H9 (cell line): ENCODE results near the gene TRIM54. TPM values are rescaled to one million over a fixed set of nuclear protein-coding genes. Genes with fewer than 3 reads are reported as not detected.
A peak's percentile ranks its signal among the peaks of the same experiment; 100 is the strongest.

Source experiments
- DNase-seq: peaks from one replicate; pipeline ENCODE4 v3.0.0-alpha.2; 2017
- H2AFZ ChIP-seq: one replicate; pipeline ENCODE4 v1.6.1; 2013; ENCODE audit warnings: mild to moderate bottlenecking, low read length, control low read depth, moderate library complexity
- H2AK5ac ChIP-seq: 2 replicates; pipeline ENCODE4 v1.6.1; 2013; ENCODE audit warnings: low read length, control low read depth, mixed read lengths; ENCODE audit not compliant: insufficient read length
- H2BK120ac ChIP-seq: one replicate; pipeline ENCODE4 v1.6.1; 2013; ENCODE audit warnings: low read depth, mild to moderate bottlenecking, low read length, control low read depth, inconsistent platforms; ENCODE audit not compliant: poor library complexity, severe bottlenecking
- H2BK12ac ChIP-seq: 2 replicates; pipeline ENCODE4 v1.6.1; 2013; ENCODE audit warnings: low read length, control low read depth, mixed read lengths, low read depth; ENCODE audit not compliant: insufficient read length
- H2BK15ac ChIP-seq: 2 replicates; pipeline ENCODE4 v1.6.1; 2013; ENCODE audit warnings: low read depth, low read length, control low read depth
- H2BK20ac ChIP-seq: one replicate; pipeline ENCODE4 v1.6.1; 2013; ENCODE audit warnings: low read depth, mild to moderate bottlenecking, low read length, control low read depth, inconsistent platforms; ENCODE audit not compliant: poor library complexity, severe bottlenecking
- H2BK5ac ChIP-seq: 2 replicates; pipeline ENCODE4 v1.6.1; 2013; ENCODE audit warnings: low read length, control low read depth, mixed read lengths; ENCODE audit not compliant: insufficient read length
- H3K14ac ChIP-seq: 2 replicates; pipeline ENCODE4 v1.6.1; 2013; ENCODE audit warnings: low read length, control low read depth; ENCODE audit not compliant: insufficient read depth
- H3K18ac ChIP-seq: 2 replicates; pipeline ENCODE4 v1.6.1; 2013; ENCODE audit warnings: low read depth, mild to moderate bottlenecking, mixed read lengths, low read length, control low read depth; ENCODE audit not compliant: insufficient read length
- H3K23ac ChIP-seq: 2 replicates; pipeline ENCODE4 v1.6.1; 2013; ENCODE audit warnings: low read length, control low read depth, mixed read lengths, low read depth; ENCODE audit not compliant: insufficient read length
- H3K23me2 ChIP-seq: 2 replicates; pipeline ENCODE4 v1.6.1; 2013; ENCODE audit warnings: low read depth, mild to moderate bottlenecking, mixed read lengths, low read length, control low read depth; ENCODE audit not compliant: insufficient read length, poor library complexity, severe bottlenecking
- H3K27ac ChIP-seq: 2 replicates; pipeline ENCODE4 v1.5.1; 2013; ENCODE audit warnings: low read length, control low read depth, mixed read lengths, low read depth; ENCODE audit not compliant: insufficient read length
- H3K27me3 ChIP-seq: 2 replicates; pipeline ENCODE4 v1.6.1; 2013; ENCODE audit warnings: low read length, control low read depth, inconsistent platforms; ENCODE audit not compliant: insufficient read depth
- H3K4ac ChIP-seq: 2 replicates; pipeline ENCODE4 v1.6.1; 2013; ENCODE audit warnings: low read depth, mild to moderate bottlenecking, control low read depth, inconsistent platforms, low read length, moderate library complexity
- H3K4me1 ChIP-seq: 2 replicates; pipeline ENCODE4 v1.6.1; 2013; ENCODE audit warnings: low read length, control low read depth, inconsistent platforms; ENCODE audit not compliant: insufficient read depth
- H3K4me2 ChIP-seq: 2 replicates; pipeline ENCODE4 v1.6.1; 2013; ENCODE audit warnings: low read length, control low read depth, mixed read lengths; ENCODE audit not compliant: insufficient read length, insufficient read depth
- H3K56ac ChIP-seq: 2 replicates; pipeline ENCODE4 v1.6.1; 2013; ENCODE audit warnings: low read depth, mild to moderate bottlenecking, mixed read lengths, low read length, control low read depth; ENCODE audit not compliant: insufficient read length
- H3K79me1 ChIP-seq: 2 replicates; pipeline ENCODE4 v1.6.1; 2013; ENCODE audit warnings: low read depth, mild to moderate bottlenecking, moderate library complexity, low read length, control low read depth, inconsistent platforms; ENCODE audit not compliant: insufficient read depth, poor library complexity, severe bottlenecking
- H3K79me2 ChIP-seq: 2 replicates; pipeline ENCODE4 v1.6.1; 2013; ENCODE audit warnings: low read length, control low read depth, inconsistent platforms; ENCODE audit not compliant: insufficient read depth
- H3K9ac ChIP-seq: 2 replicates; pipeline ENCODE4 v1.6.1; 2013; ENCODE audit warnings: low read length, control low read depth, mixed read lengths; ENCODE audit not compliant: insufficient read length; ENCODE audit errors: extremely low read depth
- H3K9me3 ChIP-seq: one replicate; pipeline ENCODE4 v1.6.1; 2013; ENCODE audit warnings: low read depth, low read length, inconsistent platforms; ENCODE audit not compliant: control insufficient read depth
- H3T11ph ChIP-seq: one replicate; pipeline ENCODE4 v1.6.1; 2013; ENCODE audit warnings: mild to moderate bottlenecking, low read length, control low read depth, inconsistent platforms
- H4K20me1 ChIP-seq: one replicate; pipeline ENCODE4 v1.6.1; 2013; ENCODE audit not compliant: control insufficient read depth, insufficient read length, insufficient read depth
- H4K5ac ChIP-seq: 2 replicates; pipeline ENCODE4 v1.6.1; 2013; ENCODE audit warnings: low read depth, mild to moderate bottlenecking, mixed read lengths, low read length, control low read depth; ENCODE audit not compliant: insufficient read length
- H4K8ac ChIP-seq: replicated peaks from 2 replicates; pipeline ENCODE4 v1.6.1; 2013; ENCODE audit warnings: low read length, control low read depth, mixed read lengths, low read depth; ENCODE audit not compliant: insufficient read length
- H4K91ac ChIP-seq: 2 replicates; pipeline ENCODE4 v1.6.1; 2013; ENCODE audit warnings: low read depth, mild to moderate bottlenecking, moderate library complexity, mixed read lengths, low read length, control low read depth; ENCODE audit not compliant: insufficient read length
- H3K27ac Mint-ChIP-seq, 3 experiments: 2 replicates in 2 of 3; 3 replicates in 1 of 3; pipeline ENCODE4 v1.8.0; 2020 to 2021; ENCODE audit warnings: mixed read lengths in 3 of 3, mild to moderate bottlenecking in 1 of 3, moderate library complexity in 1 of 3
- H3K27me3 Mint-ChIP-seq: 2 replicates; pipeline ENCODE4 v1.8.0; 2021; ENCODE audit warnings: low read depth, mild to moderate bottlenecking, moderate library complexity, mixed read lengths
- H3K36me3 Mint-ChIP-seq, 3 experiments: 2 replicates in 2 of 3; 3 replicates in 1 of 3; pipeline ENCODE4 v1.8.0; 2020 to 2021; ENCODE audit warnings: low read depth in 3 of 3, mixed read lengths in 3 of 3; ENCODE audit not compliant: insufficient read depth in 1 of 3
- H3K4me1 Mint-ChIP-seq, 2 experiments: 2 replicates each; pipeline ENCODE4 v1.8.0; 2020; ENCODE audit warnings: mixed read lengths in 2 of 2
- H3K4me3 Mint-ChIP-seq, 2 experiments: 2 replicates in 1 of 2; 3 replicates in 1 of 2; pipeline ENCODE4 v1.8.0; 2020 to 2021; ENCODE audit warnings: mild to moderate bottlenecking in 2 of 2, mixed read lengths in 2 of 2, moderate library complexity in 1 of 2
- H3K9me3 Mint-ChIP-seq, 2 experiments: 2 replicates in 1 of 2; 3 replicates in 1 of 2; pipeline ENCODE4 v1.8.0; 2020; ENCODE audit warnings: mild to moderate bottlenecking in 2 of 2, mixed read lengths in 2 of 2, moderate library complexity in 1 of 2
- WGBS: extraction: QIAGEN DNeasy Blood & Tissue Kit; methylation state at CpG from one replicate; pipeline ENCODE4 v1.1.7; 2013; ENCODE audit warnings: missing lambda C conversion rate, low lambda C conversion rate, mixed read lengths; ENCODE audit not compliant: insufficient read length; ENCODE audit errors: extremely low coverage; 5-methylcytosine and 5-hydroxymethylcytosine counted together
- total RNA-seq: library from RNA; stranded (reverse); gene quantifications from 2 replicates; pipeline ENCODE4 v1.2.1, GENCODE V29; 2021
- TF ChIP-seq, protein P1 (sequence below): fragments of 200-600 bp; sonication (generic); conservative IDR thresholded peaks from 3 replicates; pipeline ENCODE4 v1.8.0; 2021; ENCODE audit warnings: antibody characterized with exemption, mild to moderate bottlenecking

TRIM54 gene
- total RNA-seq, 1 experiment from 2014 or later = 5.0 TPM

DNA sequence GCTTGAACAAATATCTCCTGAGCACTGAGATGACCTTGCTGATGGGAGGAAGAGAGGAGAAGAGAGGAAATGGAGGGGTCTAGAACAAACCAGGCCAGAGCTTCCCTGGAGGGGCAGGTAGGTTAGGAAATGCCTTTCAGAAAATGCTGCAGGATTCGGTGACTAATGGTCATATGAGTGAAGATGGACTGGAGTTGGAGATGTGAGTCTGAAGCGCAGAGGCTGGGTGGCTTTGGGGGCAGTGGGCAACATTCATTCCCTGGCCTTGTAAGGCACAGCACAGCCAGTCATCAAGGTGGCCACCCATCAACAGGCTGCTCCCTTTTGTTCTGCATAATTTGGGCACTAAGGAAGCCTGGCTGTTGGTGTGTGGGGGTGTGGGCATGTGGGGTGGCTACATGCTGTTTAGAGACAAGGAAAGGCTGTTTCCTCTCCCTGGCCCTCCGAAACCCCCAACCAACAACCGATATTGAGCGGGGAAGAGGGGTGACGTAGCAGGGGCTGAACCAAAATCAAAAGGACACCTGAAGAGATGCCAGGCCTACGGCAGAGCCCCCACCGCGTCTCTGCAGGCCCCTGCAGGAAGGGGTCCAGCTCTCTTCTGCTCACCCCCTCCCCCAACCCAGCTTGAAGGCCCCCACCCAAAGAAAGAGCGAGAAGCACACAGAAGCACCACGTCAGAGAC is 20.8 kb upstream of the TRIM54 start:
- Histone ChIP-seq H3K9me3 (no peaks in the 10 kb centered on the region), H3K27ac (no peak overlapping the region), H3K79me2 (no peaks in the 10 kb centered on the region), H3K4me1 (no peaks in the 10 kb centered on the region; the same call in 1 of the 2 replicates), H3K23me2 (peaks cover 20% of the 10 kb centered on the region), H3K4ac (no peak overlapping the region), H4K5ac (no peak overlapping the region), H3K56ac (no peak overlapping the region), H2AFZ (no peak overlapping the region), H2BK20ac (no peak overlapping the region), H2AK5ac (no peak overlapping the region), H3K4me2 (peak overlapping the region; percentile 46), H3K23ac (no peak overlapping the region), H2BK12ac (no peak overlapping the region), H3K27me3 (peaks cover 36% of the 10 kb centered on the region; the same call in 1 of the 2 replicates), H3K18ac (no peak overlapping the region), H2BK120ac (no peak overlapping the region), H3T11ph (no peak overlapping the region), H2BK15ac (no peak overlapping the region), H3K79me1 (no peaks in the 10 kb centered on the region), H3K9ac (no peak overlapping the region), H2BK5ac (no peak overlapping the region), H4K8ac (no peak overlapping the region), H4K91ac (no peak overlapping the region), H4K20me1 (no peaks in the 10 kb centered on the region), H3K14ac (no peak overlapping the region)
- WGBS = no CpG with 5 or more reads among the region's 11 CpGs
- H3K4me1 Mint-ChIP-seq = peaks cover 27 to 29% of the 10 kb centered on the region in 2 experiments
- no peaks in the 10 kb centered on the region; a peak in 2 of 5 replicates for H3K9me3 Mint-ChIP-seq
- H3K27me3 Mint-ChIP-seq = peaks cover 54% of the 10 kb centered on the region
- H3K36me3 Mint-ChIP-seq = no peaks in the 10 kb centered on the region; a peak in 2 of 7 replicates
- DNase-seq = no peak
- no peak overlapping the region for H3K27ac Mint-ChIP-seq
- TF ChIP-seq, protein P1, sequence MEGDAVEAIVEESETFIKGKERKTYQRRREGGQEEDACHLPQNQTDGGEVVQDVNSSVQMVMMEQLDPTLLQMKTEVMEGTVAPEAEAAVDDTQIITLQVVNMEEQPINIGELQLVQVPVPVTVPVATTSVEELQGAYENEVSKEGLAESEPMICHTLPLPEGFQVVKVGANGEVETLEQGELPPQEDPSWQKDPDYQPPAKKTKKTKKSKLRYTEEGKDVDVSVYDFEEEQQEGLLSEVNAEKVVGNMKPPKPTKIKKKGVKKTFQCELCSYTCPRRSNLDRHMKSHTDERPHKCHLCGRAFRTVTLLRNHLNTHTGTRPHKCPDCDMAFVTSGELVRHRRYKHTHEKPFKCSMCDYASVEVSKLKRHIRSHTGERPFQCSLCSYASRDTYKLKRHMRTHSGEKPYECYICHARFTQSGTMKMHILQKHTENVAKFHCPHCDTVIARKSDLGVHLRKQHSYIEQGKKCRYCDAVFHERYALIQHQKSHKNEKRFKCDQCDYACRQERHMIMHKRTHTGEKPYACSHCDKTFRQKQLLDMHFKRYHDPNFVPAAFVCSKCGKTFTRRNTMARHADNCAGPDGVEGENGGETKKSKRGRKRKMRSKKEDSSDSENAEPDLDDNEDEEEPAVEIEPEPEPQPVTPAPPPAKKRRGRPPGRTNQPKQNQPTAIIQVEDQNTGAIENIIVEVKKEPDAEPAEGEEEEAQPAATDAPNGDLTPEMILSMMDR = no peak
- peak overlapping the region; percentile 58 to 88 for H3K4me3 Mint-ChIP-seq
